PC-3 (cell line): Measurements from ENCODE around the gene MLC1.

ENCODE experiments used
- CTCF ChIP-seq: fragments of 300-600 bp; sonication (generic); conservative IDR thresholded peaks from 2 replicates; pipeline ENCODE4 v1.5.1; 2017; ENCODE audit warnings: antibody characterized with exemption, low read depth, mild to moderate bottlenecking, low read length
- EZH2 ChIP-seq: fragments of 300-600 bp; sonication (generic); IDR thresholded peaks from one replicate; pipeline ENCODE4 v1.6.1; 2017; ENCODE audit warnings: antibody characterized with exemption, mild to moderate bottlenecking, low read length; ENCODE audit not compliant: unreplicated experiment
- EZH2phosphoT487 ChIP-seq: fragments of 300-600 bp; sonication (generic); IDR thresholded peaks from 2 replicates; pipeline ENCODE4 v1.6.1; 2018; ENCODE audit warnings: mild to moderate bottlenecking, antibody characterized with exemption, low read length, borderline replicate concordance

DNA sequence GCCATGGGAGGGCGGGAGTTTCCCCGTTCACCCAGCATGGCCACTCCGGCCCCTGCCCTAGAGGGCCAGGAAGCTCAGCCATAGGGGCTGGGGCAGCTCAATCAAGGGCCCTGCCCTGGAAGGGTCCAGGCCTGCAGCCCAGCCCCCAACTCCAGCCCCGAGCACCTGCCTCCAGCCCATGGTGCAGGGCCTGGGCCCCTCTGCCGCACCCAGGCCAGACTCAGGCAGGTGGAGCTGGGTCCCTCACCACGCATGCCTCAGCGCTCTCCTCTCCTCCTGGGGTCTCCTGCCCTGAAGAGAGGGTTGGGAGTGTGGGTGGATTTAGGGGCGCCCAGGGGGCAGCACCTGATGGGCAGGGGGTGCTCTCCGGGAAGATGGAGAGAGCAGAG, 13.1 kb downstream of the MLC1 start:
- TF ChIP-seq CTCF: no peak
- no peak for TF ChIP-seq EZH2
- no peak for TF ChIP-seq EZH2phosphoT487
